Posterior cingulate gyrus (tissue), 11 donors: ENCODE measurements around the gene SLC12A1.

Experiments
- DNase-seq, 10 donors: peaks; one replicate each; pipeline versions ENCODE4 v3.0.0 to v3.0.0-alpha.2; 2020 to 2021; ENCODE audit warnings: mixed read lengths in 3 of 10
- intact Hi-C: fragments of 100-400 bp; cut with DNase I; formaldehyde crosslinking; loops from one replicate; pipeline ENCODE4 v1.15.1; 2023

Gene SLC12A1

DNA sequence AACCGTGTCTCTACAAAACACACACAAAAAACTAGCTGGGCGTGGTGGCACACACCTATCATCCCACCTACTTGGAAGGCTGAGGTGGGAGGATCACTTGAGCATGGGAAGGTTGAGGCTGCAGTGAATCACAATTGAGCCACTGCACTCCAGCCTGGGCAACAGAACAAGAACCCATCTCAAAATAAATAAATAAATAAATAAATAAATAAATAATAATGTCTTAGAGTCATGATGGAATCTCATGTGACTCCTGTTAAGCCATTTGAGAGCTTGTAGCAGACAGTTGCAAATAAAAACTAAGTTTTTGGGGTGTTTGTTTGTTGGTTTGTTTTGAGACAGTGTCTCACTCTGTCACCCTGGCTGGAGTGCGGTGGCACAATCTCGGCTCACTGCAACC, 33.2 kb downstream of the SLC12A1 start:
- intact Hi-C loops = no loop called here
- no peak for DNase-seq

DNA sequence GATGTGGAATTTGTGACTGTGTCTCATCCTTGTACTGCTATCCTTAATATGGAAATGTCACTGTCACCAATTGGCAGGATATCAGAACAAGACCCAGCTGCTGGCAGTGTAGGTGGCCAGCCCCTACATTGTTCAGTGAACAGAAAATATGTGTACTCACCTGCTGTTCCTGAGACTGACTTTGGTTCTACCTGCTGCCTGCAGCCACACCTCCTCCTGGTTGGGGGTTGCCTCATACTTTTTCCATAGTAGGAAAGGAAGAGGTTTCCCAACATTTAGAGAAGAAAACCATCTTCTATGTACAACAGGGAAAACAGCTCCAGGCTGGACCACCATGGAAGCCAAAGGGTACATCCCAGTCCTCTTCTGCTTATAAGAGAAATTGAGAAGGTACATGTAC, 35.9 kb downstream of the SLC12A1 start:
- intact Hi-C loops = no loop called here
- DNase-seq = no peak

DNA sequence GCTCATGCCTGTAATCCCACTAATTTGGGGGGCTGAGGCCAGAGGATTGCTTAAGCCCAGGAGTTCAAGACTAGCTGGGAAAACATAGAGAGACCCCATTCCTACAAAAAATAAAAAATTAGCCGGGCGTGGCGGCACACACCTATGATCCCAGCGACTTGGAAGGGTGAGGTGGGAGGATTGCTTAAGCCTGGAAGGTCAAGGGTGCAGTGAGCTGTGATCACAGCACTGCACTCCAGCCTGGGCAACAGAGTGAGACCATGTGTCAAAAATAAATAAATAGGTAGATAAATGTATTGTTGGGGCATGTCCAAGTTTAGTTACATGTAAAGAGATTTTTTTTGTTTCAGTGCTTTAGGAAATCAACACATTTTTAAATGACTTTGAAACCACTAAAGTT, 36.4 kb downstream of the SLC12A1 start:
- no peak for DNase-seq

DNA sequence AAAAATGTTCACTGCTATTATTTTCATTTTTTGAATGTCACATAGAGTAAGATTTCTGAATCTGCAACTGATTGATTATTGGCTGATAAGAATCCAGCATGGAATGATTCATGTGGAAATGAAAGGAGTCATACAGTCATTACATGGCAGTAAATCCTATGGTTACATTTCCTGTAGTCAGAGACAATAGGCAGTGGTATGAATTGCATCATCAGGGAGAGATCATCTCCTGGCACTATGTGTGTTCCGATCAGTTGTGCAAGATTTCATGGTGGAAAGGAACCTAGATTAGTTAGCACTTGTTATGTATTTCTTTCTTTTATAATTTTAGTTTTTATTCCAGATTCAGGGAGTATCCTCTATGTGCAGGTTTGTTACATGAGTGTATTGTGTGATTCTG, 38.8 kb downstream of the SLC12A1 start:
- no peak for DNase-seq
- intact Hi-C loops = no loop called here

More for the DNA sequence above, 36.4 kb downstream of the SLC12A1 start:
- intact Hi-C loops = no loop called here

DNA sequence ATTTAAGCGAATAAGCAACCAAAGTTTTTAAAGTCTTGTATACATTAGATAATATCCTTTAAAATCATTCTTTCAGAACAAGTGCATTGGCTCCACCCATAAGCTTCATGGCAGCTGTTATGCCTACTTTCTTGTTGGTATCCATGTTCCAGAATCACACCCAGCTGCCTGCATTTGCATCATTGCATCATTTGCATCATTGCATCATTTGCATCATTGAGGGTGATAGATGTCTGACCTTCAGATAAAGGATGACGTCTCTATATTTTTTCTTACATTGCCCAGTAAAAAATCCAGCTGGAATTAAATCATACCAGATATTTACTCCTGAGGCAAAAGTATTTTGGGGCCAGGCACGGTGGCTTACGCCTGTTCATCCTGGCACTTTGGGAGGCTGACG, 42.3 kb downstream of the SLC12A1 start:
- DNase-seq = peak in 1 of 10 donors; percentile 46
- intact Hi-C loops = no loop called here

DNA sequence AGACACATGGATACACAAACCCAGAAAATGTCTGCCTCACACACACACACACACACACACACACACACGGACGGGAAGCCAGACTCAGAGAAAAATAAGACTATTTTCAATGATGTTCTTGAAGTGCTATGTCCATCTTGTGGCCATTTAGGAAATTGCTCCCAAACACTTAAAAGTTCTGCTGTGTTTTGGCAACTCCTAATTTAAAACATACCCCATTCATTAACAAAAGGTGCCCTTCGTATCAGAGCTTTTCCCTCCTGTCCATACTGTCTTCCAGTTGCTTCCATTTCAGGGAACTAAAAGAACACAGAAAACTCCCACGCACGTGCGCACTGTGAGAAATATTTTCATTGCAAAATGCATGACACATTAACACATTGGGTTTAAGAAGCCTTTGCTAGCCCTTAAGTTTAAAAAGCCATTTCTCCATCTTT, 44.6 kb downstream of the SLC12A1 start:
- DNase-seq = peak in 1 of 10 donors; percentile 30
- intact Hi-C loops = loop anchor here (10.0 kb wide), 1 partner anchor 1056 kb away; no protein-coding TSS in a partner anchor

DNA sequence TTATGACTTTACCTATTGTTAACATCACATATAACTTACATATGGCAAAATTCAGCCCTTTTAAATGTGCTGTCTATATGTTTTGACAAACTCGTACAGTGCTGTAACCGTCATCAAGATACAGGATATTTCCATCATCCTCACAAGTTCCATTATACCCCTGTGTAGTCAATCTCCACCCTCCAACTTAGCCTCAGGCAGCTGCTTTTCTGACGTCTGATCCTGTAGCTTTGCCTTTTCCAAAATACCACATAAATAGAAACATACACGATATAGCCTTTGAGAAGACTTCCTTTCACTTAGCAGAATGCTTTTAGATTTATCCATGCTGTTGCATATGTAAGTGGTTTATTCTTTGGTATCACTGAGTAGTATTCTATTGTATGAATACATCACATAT, 47.1 kb downstream of the SLC12A1 start:
- intact Hi-C loops = loop anchor here (10.0 kb wide), 1 partner anchor 1058 kb away; no protein-coding TSS in a partner anchor
- no peak for DNase-seq

DNA sequence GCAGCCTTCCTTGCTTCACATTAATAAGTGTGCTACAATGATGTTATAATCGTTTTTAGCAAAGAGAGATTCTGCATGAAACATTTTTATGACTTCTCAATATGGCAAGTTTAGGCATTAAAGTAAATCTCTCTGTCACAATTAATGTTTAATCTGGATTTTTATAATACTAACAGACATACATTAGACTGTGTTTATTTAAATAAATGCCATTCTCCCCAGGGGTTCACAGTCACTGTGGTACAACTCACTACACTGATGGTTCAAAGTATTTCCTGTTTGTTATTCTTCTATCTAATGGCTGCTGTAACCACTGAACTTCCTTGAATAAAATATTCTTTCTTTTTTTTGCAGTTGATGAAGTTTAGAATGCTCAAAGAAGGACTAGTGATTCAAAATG, 59.0 kb downstream of the SLC12A1 start:
- intact Hi-C loops = no loop called here
- no peak for DNase-seq

DNA sequence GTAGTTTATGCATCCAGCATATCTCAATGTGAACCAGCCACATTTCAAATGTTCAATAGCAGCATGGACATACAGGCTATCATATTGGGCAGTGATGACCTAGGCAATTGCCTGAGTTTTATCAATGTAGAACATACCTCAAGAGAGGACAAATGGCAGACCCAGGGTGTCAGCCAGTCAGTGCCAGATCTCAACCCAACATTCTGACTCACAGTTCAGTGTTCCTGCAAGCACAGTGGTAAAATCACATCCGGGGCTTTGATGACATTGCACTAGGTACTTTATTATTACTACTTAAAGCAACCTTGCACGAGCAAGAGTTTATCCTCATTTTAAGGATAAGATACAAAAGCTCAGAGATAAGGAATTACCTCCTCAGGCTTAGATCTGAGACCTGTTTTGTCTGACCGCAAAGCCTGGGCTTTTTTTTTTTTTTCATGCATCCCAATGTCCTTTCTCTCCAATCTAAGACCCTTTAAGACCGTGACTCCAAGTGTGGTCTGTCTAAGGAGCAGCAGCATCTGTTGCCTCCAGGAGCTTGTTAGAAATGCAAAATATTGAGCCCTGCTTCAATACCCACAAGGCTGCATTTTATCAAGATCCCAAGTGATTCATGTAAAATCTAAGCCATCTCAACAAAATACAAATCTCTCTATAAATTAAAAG, 60.1 kb downstream of the SLC12A1 start:
- intact Hi-C loops = no loop called here
- DNase-seq = no peak

DNA sequence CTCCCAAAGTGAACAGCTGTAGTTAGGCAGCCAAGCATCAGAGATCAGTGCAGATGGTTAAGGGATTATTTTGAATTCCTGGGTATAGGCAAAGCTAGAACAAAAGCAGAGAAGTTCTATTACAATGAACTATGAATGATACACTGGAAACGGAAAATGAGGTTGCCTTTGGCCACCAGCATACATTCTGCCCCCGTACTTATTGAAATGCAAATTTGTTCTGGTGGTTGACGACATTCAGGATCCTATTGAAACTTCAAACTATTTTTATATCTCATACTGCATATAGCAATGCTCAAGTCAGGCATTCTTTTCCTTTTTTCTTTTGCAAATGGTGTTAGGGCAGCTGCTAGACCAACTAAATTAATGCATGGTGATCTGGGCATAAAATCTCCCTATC, 61.7 kb downstream of the SLC12A1 start:
- no peak for DNase-seq
- intact Hi-C loops = no loop called here

DNA sequence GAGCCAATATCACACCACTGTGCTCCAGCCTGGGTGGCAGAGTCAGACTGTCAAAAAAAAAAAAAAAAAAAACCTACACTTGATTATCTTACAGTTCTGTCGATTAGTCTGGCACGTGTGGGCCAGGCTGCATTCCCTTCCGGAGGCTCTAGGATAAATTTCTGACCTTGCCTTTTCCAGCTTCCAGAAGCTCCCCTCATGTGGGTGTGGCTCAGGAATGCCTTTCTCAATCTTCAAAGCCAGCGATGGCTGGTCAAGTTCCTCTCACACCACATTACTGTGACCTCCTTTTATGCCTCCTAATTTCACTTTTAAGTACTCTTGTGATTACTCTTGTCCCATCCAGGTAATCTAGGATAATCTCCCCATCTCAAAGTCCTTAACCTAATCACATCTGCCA, 66.9 kb downstream of the SLC12A1 start:
- intact Hi-C loops = no loop called here
- DNase-seq = no peak

DNA sequence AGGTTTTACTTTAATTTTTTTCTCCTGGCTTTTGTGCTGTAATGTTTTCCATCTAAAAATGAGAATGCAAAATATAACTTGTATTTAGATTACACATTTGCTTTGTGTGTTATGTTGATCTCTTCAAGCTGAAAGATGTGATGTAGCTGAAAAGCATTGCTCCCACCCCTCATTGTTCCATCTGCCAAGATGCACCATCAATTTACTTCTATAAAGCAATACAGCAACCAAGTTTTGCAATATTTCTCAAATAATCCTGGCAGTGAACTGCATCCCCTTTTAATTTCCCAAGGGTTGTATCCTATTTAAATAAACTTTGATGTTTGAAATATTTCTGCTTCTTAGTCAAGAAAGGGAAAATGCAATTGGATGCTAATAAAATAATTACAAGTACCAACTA, 72.6 kb downstream of the SLC12A1 start:
- DNase-seq = no peak
- intact Hi-C loops = no loop called here

DNA sequence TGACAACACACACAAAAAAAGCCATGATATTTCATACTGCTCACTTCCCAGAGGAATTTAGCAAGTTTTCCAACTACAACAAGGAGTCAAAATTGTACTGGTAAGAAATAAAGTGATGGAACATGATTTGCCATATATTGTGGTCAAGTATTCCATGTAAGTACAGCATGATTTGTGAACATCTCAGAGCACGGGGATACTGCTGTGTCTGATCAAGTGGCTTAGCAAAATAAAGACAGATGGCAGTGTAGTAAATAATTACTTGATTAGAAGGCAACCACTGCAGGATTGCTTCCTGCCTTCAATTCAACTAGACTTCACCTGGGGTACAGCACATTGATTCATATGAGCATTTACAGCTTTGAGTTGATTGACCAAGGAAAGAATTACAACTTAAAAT, 73.5 kb downstream of the SLC12A1 start:
- no peak for DNase-seq
- intact Hi-C loops = loop anchor here (10.0 kb wide), 1 partner anchor 295 kb away; no protein-coding TSS in a partner anchor

DNA sequence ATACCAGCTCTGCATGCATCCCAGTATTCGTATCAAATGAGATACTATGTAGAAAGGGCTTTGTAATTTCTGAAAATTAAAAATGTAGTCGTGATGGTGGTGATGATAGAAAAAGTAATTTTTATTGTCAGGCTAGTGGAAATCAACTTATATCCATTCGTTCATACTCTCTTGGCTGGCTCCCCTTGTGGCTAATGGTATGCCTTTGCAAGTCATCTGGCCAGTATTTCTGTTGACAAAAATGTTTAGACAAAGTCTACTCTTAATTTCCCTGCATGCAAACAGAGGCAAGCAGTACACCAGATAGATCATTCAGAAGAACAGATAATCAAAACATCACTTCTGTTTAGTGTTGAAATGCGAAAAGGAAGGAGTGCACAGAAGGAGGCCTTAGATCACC, 75.6 kb downstream of the SLC12A1 start:
- no peak for DNase-seq
- intact Hi-C loops = loop anchor here (10.0 kb wide), 1 partner anchor 297 kb away; no protein-coding TSS in a partner anchor

DNA sequence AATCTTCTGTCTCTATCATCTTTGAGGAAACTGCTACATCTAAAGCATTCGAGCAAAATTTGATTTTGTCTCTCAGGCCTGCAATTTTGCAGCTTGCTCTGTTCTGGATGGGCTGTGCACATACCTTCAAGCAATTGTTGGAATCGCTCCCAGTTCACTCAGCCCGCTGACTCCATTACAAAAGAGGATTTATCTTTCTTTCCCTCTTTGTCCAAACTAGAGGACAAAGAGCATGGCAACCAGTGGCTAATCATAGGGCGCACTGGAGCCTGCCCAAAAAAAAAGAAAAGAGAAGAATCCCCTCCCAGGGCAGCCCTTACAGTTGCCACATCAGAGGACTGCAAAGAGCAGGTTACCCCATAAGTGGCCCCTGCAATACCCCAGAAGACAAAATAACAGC, 76.1 kb downstream of the SLC12A1 start:
- DNase-seq = peak in 1 of 10 donors; percentile 12
- intact Hi-C loops = loop anchor here (10.0 kb wide), 1 partner anchor 297 kb away; no protein-coding TSS in a partner anchor

DNA sequence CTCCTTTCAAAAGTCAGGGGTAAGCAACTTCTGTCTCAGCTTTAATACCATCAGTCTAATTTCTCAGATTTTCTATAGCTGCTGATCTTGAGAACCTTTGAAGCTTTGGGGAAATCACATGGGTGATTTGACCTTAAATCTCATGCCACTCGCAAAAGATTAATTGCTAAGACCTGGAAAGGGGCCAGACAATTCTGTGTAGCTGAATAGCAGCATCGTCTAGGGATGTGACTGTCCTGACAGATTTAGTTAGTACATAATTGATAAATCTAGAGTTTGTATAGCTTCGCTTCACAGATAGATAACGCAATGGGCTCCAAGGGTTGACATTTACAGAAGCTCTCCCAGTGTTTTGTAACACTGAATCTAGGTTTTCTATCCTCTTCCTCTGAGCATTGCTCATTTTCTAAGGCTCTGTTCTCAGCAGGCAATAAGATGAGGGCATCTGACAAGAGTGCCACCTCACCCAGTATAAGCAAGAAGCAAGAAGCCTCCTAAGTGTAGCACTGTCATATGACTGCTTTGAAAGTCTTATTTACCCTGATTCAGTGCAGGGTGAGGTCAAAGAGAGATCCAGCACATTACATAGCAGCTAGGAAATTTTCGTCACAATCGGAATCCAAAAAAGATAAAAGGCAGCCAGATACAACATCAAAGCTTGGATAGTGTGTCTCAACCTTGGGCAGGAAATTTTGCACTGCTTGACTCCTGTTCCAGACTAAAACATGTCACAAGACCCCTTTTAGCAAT, 77.5 kb downstream of the SLC12A1 start:
- no peak for DNase-seq

DNA sequence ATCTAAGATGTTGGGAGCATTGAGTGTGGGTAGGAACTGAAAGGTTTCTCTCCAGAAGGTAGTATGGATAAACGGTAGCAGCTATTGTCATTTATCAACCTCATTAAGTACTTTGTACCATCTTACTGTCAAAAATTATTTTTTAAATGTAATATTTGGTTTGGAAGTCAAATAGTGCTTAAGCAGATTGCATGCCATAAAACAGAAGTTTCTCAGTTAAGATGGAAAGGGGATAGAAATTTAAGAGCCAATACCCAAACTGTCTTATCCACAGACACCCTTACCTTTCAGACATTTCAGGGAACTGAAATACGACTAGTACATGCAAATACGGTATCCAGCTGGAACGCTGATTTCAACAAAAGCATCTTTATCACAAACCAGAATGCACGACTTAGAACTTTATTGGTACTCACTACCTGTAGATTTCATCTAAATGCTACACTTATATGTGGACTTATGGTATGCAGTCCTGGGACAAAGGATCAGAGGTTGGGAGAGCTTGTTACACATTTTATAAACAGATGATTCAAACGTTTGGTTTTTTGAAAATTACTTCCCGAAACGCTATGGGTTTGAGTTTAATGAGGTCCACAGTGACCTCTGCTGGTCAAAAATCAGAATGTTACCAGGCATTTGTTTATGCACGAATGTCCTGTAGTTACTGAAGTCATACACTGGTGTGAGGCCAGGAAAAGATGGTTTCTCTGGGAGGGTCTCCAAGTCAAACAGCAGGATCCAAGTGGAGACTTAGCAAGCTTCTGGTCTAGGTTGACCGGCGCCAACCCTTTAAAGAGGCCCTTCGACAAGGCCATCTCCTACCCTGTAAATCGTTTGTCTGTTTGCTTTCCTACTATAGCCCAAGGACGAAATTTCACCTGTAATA, 79.5 kb downstream of the SLC12A1 start:
- intact Hi-C loops = loop anchor here (5.0 to 10.0 kb wide), 2 partner anchors 301 to 1088 kb away; no protein-coding TSS in a partner anchor

More for the DNA sequence above, 77.5 kb downstream of the SLC12A1 start:
- intact Hi-C loops = loop anchor here (10.0 kb wide), 1 partner anchor 299 kb away; no protein-coding TSS in a partner anchor

DNA sequence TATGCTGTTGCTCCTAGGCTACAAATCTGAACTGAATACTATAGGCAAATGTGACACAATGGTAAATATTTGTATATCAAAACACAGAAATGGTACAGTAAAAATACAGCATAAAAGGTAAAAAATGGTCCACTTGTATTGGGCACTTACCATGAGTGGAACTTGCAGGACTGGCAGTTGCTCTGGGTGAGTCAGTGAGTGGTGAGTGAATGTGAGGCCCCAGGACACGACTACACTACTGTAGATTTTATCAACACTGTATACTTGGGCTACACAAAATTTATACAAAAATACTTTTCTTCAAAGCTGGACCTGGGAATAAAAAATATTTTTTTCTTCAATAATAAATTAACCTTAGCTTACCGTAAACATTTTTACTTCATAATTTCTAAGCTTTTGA, 83.5 kb downstream of the SLC12A1 start:
- DNase-seq = no peak
- intact Hi-C loops = loop anchor here (5.0 to 10.0 kb wide), 2 partner anchors 305 to 1092 kb away; no protein-coding TSS in a partner anchor

More for the DNA sequence above, 79.5 kb downstream of the SLC12A1 start:
- DNase-seq = peak in 4 of 10 donors; percentile 18 to 38 (median 35)

DNA sequence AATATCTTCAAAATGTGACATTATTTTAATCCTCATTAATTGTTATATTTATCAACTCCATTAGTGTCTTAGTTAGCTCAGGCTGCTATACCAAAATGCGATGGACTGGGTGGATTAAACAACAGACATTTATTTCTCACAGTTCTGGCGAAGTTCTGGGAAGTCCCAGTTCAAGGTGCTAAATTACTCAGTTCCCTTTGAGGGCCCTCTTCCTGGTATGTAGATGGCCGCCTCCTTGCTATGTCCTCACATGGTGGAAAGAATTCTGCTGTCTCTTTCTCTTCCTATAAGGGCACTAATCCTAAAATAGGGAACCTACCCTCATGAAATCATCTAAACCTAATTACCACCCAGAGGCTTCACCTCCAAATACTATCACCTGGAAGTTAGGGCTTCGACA, 86.4 kb downstream of the SLC12A1 start:
- no peak for DNase-seq
- intact Hi-C loops = no loop called here

DNA sequence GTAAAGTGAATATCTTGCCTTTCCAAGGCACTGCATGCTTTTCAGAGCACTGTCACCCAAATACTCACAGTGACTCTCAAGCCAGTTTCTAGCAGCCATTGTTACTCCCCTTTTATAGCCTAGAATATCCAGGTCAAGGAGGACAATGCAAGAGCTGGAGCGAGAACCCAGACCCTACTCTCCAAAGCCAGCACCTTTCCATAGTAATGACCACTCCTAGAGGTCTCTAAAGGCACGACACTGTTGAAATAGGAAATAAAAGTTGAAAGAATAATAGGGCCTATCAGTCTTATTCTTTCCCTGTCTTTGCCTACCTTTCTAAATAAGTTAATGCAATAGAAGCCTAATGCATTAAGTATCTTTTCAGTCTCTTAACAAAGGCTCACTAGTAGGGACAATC, 91.6 kb downstream of the SLC12A1 start:
- intact Hi-C loops = no loop called here
- no peak for DNase-seq
